ENCODE data around the gene TEK. TPM values are rescaled to one million over a fixed set of nuclear protein-coding genes. Genes with fewer than 3 reads are reported as not detected.

The TEK gene
- total RNA-seq, 4 donors from 2014 or later: 7.5 to 17.4 (median 15.5) TPM

GRCh38 chr9:27165670-27166069, 56.6 kb downstream of the TEK start:
- Histone ChIP-seq H3K9me3 (no peaks in the 10 kb centered on the region), H3K27me3 (no peaks in the 10 kb centered on the region), H3K36me3 (peaks cover 0 to 14% (median 0%) of the 10 kb centered on the region in 4 donors), H3K27ac (replicated peaks in 1 of 4) (no peak overlapping the region), H3K4me3 (no peak overlapping the region), H3K4me1 (peaks cover 0 to 10% (median 4%) of the 10 kb centered on the region in 4 donors)
- TF ChIP-seq EP300 (IDR thresholded peaks at IDR 0.05): no peak
- no peak for TF ChIP-seq POLR2AphosphoS5 (IDR thresholded peaks at IDR 0.05)
- TF ChIP-seq POLR2A (IDR thresholded peaks at IDR 0.05; ENCODE audit: low read depth): no peak
- TF ChIP-seq CTCF (IDR thresholded peaks at IDR 0.05): no peak
- 79% methylated on average over 8 of the region's 10 CpGs for WGBS
- DNase-seq (ENCODE audit: extremely low spot score): peak; percentile 85
- intact Hi-C loops (cut with DNase I): no loop called here

GRCh38 chr9:27168496-27168895, 59.5 kb downstream of the TEK start:
- Histone ChIP-seq H3K4me3 (no peak overlapping the region), H3K27ac (replicated peaks in 1 of 4) (no peak overlapping the region), H3K27me3 (no peaks in the 10 kb centered on the region), H3K36me3 (peaks cover 0 to 22% (median 0%) of the 10 kb centered on the region in 4 donors), H3K4me1 (peaks cover 0 to 10% (median 4%) of the 10 kb centered on the region in 4 donors), H3K9me3 (no peaks in the 10 kb centered on the region)
- DNase-seq (ENCODE audit: extremely low spot score): no peak
- intact Hi-C loops (cut with DNase I): no loop called here
- no peak for TF ChIP-seq EP300 (IDR thresholded peaks at IDR 0.05)
- WGBS: 91% methylated on average over 1 of the region's 1 CpG

GRCh38 chr9:27168951-27169350, 59.9 kb downstream of the TEK start:
- Histone ChIP-seq H3K36me3 (peaks cover 0 to 22% (median 0%) of the 10 kb centered on the region in 4 donors), H3K4me3 (no peak overlapping the region), H3K9me3 (no peaks in the 10 kb centered on the region), H3K4me1 (peaks cover 0 to 10% (median 4%) of the 10 kb centered on the region in 4 donors), H3K27ac (replicated peaks in 1 of 4) (no peak overlapping the region), H3K27me3 (no peaks in the 10 kb centered on the region)
- no peak for TF ChIP-seq POLR2AphosphoS5 (IDR thresholded peaks at IDR 0.05)
- TF ChIP-seq CTCF (IDR thresholded peaks at IDR 0.05): no peak
- TF ChIP-seq POLR2A (IDR thresholded peaks at IDR 0.05; ENCODE audit: low read depth): no peak
- no peak for TF ChIP-seq EP300 (IDR thresholded peaks at IDR 0.05)
- 90% methylated on average over 3 of the region's 3 CpGs for WGBS
- intact Hi-C loops (cut with DNase I): no loop called here
- DNase-seq (ENCODE audit: extremely low spot score): peak; percentile 17

- H3K27ac ChIP-seq (replicated peaks in 1 of 4): no peak overlapping the region
- DNase-seq (ENCODE audit: extremely low spot score): peak; percentile 24
- 78% methylated on average over 3 of the region's 3 CpGs for WGBS
- H3K9me3 ChIP-seq: peaks cover 0 to 10% (median 3%) of the 10 kb centered on the region in 4 donors
- H3K4me1 ChIP-seq: peaks cover 3 to 7% (median 5%) of the 10 kb centered on the region in 4 donors
- H3K27me3 ChIP-seq: no peaks in the 10 kb centered on the region
- H3K36me3 ChIP-seq: peaks cover 0 to 13% (median 0%) of the 10 kb centered on the region in 4 donors
- TF ChIP-seq POLR2AphosphoS5 (IDR thresholded peaks at IDR 0.05): no peak
- no peak for TF ChIP-seq EP300 (IDR thresholded peaks at IDR 0.05)
- TF ChIP-seq CTCF (IDR thresholded peaks at IDR 0.05): no peak
- no peak for TF ChIP-seq POLR2A (IDR thresholded peaks at IDR 0.05; ENCODE audit: low read depth)
- intact Hi-C loops (cut with DNase I): no loop called here
- H3K4me3 ChIP-seq: no peak overlapping the region
Measured at GRCh38 chr9:27176971-27177370, 67.9 kb downstream of the TEK start.

- peaks cover 0 to 10% (median 3%) of the 10 kb centered on the region in 4 donors for H3K9me3 ChIP-seq
- intact Hi-C loops (cut with DNase I): no loop called here
- H3K27me3 ChIP-seq: no peaks in the 10 kb centered on the region
- no peak for TF ChIP-seq POLR2A (IDR thresholded peaks at IDR 0.05; ENCODE audit: low read depth)
- no peak for TF ChIP-seq EP300 (IDR thresholded peaks at IDR 0.05)
- no peak for TF ChIP-seq CTCF (IDR thresholded peaks at IDR 0.05)
- peaks cover 5 to 14% (median 9%) of the 10 kb centered on the region in 4 donors for H3K4me1 ChIP-seq
- H3K27ac ChIP-seq (replicated peaks in 1 of 4): no peak overlapping the region
- no peak overlapping the region for H3K4me3 ChIP-seq
- 49% methylated on average over 2 of the region's 2 CpGs for WGBS
- no peak for DNase-seq (ENCODE audit: extremely low spot score)
- H3K36me3 ChIP-seq: peaks cover 0 to 18% (median 0%) of the 10 kb centered on the region in 4 donors
Measured at GRCh38 chr9:27179245-27179865, 70.3 kb downstream of the TEK start.
